HG02798 (cell line): ENCODE results near the gene MYO18B.
"Not testable (repeated sequence)": the region's sequence is repeated elsewhere in the genome, so short reads cannot be mapped to it uniquely, and the experiment has no call there.

Experiments
- ATAC-seq: cut with Tn5 transposase; IDR thresholded peaks from one replicate; pipeline ENCODE4 v1.9.1; 2021; ENCODE audit warnings: mild to moderate bottlenecking; ENCODE audit not compliant: unreplicated experiment, poor library complexity

Gene MYO18B, protein sequence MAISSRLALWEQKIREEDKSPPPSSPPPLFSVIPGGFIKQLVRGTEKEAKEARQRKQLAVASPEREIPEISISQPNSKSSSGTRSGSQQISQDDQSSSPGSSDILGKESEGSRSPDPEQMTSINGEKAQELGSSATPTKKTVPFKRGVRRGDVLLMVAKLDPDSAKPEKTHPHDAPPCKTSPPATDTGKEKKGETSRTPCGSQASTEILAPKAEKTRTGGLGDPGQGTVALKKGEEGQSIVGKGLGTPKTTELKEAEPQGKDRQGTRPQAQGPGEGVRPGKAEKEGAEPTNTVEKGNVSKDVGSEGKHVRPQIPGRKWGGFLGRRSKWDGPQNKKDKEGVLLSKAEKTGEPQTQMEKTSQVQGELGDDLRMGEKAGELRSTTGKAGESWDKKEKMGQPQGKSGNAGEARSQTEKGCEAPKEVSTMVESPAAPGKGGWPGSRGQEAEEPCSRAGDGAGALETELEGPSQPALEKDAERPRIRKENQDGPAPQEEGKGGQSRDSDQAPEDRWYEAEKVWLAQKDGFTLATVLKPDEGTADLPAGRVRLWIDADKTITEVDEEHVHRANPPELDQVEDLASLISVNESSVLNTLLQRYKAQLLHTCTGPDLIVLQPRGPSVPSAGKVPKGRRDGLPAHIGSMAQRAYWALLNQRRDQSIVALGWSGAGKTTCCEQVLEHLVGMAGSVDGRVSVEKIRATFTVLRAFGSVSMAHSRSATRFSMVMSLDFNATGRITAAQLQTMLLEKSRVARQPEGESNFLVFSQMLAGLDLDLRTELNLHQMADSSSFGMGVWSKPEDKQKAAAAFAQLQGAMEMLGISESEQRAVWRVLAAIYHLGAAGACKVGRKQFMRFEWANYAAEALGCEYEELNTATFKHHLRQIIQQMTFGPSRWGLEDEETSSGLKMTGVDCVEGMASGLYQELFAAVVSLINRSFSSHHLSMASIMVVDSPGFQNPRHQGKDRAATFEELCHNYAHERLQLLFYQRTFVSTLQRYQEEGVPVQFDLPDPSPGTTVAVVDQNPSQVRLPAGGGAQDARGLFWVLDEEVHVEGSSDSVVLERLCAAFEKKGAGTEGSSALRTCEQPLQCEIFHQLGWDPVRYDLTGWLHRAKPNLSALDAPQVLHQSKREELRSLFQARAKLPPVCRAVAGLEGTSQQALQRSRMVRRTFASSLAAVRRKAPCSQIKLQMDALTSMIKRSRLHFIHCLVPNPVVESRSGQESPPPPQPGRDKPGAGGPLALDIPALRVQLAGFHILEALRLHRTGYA (N-terminal part only)

DNA sequence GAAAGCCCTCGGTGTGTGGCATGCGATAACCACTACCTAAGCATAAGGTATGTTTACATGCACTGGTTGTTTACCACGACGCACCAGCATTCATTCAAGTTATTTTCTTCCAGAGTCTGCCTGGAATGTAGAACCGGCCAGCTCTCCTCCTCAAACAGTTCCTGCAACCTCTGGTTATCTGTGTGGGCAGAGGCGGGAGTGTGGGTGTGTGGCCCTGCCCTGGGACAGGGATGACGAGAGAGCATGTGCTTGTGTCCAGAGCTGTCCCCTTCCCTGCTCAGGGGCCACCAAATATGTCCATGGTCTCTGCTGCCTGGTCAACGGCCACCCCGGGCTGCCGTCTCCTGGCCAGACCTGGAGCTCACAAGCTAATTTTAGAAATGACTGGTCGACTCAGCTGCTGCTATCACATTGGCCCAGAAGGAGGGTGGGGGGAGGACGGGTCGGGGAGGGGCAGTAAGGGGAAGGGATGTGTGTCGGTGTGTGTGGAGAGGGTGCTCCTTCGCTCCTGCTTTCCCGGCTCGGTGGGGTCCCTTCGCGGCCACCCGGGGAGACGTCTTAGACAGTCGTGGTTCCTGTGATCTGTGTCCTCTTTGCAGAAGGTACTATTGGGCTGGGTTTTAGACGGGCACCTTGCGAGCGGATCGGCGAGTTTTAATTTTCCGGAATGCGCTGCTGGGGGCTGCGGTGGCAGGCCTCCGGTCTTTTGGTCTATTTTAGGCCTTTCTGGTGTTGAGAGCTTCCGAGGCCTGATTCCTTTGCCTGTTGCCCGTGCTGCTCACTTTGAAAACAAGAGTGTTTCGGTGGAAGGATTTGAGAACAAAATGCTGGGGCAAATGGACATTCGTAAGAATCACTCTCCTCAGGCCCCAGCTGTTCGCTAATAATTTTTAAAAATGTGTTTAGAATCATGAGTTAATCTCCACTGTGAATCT, at the start of gene MYO18B:
Gene MYO18B, plus strand, starts transcription at position 497 of the 935 bp plus-strand sequence. CDS start 18,905 bp downstream, outside the sequence.
- no peak for ATAC-seq

DNA sequence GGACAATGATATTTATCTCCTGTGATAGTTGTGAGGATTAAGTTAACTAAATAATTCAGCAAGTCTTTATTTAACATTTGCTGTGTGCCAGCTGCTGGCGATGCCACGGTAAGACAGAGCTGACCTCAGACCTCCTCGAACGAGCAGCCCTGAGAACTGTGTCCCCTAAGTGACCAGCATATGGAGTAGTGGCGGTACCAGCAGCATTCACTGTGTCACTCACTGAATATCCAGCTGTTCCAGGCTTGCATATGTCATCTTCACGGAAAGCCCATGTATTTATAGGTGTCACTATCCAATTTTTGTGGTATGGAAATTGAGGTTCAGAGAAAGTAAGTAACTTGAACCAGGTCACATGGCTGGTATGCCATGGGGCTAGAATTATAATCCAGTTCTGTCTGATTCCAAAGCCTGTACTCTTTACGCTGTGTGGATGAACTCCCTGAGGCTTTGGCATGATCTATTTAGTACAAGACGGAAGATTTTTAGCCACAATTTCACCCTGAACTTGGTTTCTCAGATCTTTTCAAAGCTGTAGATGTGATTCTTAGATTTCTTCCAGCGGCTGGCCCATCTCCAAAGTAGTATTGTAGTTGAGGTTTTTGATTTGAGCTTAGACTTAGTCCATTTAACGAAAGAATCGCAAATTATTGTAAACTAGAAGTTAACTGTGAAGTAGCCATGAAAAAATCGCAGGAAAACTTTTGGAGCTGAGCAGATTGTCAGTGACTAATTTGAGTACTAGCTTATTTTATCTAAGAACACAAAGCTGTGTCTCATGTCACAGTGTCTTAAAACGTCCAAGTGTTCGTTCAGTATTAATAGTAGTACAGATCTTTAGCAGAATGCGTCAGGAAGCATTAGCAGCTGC, 49.4 kb upstream of the MYO18B start:
- ATAC-seq, result no peak

DNA sequence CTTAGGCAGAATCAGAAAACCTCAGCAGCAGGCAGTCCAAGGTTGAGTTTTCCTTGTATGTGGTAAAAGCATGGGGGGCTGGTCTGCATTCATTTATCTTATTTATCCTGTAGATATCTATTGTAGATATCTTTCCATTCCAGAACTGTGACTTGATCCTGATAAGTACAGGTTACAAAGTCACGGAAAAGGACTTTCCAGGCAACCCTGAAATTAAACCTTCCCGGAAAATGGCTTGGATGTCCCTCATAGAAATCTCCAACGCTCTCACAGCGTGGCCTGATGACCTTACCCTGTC, 48.8 kb upstream of the MYO18B start:
- no peak for ATAC-seq

DNA sequence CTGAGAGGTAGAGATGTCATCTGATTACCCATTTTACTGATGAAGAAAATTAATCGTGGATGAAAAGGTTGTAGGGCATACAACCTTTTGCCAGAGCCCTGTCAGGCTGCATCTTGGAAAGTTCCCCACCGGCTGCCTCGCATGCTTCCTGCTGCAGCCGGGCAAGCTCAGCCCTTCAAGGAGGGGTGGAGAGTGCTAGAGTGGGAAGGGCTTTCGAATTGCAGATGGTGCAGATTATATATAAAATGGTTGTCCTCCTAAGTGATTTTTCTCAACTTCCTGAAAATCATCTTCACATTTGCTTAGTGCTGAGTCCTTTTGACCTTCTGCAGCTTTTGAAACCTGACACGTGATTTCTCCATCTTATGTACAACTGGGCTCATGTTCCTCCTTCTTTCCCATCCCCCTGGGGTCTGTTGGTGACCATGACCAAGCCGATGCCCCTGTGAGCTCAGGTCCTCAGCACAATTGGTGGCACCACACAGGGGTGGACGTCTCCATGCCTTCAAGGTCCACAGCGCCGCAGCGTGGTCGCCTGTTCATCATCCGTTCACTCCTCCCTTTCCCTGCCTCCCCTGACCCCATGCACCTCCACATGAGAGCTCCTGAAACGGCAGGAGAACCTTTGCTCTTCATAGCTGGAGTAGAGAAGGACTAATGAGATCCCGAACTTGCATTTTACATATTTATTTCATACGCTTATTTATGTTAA, 47.6 kb upstream of the MYO18B start:
- no peak for ATAC-seq

DNA sequence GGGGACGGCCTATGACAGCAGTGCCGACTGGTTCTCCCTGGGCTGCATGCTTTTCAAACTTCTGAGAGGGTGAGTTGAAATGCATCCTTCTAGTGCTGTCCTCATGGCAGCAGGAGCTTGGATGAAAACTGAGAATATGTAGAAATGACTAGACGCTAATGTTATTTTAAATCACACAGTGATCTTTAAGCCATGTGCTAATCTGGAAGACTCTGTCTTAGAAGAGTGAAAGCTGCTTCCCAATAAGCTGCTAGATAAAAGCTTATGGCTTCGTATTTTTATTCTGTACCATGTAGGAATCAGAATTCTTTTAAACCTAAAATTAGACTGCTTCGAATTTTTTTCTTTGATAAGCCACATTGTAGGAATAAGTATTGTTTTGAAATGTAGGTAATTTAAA, 46.8 kb upstream of the MYO18B start:
- ATAC-seq, result no peak

DNA sequence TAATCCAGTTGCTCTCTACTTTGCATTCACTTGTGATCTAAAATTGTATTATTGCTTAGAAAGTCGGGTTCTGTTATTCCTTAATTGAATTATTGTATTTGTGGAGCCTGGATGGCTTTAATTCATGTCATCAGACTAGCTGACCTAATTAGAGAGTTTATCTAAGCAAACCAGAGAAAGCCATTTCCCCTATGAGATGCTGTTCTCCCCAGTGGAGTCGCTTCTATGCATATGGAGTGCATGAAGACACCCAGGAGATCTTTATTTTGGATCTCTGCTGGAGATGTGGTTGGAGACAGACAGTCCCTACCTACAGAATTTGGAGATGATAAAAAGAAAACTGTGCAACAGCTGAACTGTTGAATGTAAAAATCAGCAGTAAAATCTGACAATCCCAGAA, 45.2 kb upstream of the MYO18B start:
- ATAC-seq, result no peak

DNA sequence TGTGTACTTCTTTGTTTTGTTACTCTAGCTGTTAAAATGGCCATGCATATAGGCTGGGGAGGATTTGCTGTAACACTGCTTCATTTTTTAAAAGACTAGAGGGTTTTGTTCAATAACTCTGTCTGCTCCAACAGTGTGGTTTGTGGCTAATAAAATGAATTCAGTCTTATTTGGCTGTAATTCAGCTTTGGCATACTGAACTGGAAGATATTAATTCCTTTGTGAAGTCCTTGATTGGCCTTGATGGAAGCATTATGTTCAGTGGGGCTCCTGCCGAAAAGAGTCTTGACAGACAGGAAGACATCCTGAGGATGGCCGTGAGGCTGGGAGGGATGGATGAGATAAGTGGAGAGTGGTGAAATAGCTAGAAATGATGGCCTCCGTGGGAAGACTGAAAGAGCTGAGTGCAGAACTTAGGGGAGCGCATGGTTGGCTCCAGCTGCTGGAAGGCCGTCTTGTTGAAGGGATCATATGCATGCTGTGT, 44.8 kb upstream of the MYO18B start:
- ATAC-seq, result no peak

DNA sequence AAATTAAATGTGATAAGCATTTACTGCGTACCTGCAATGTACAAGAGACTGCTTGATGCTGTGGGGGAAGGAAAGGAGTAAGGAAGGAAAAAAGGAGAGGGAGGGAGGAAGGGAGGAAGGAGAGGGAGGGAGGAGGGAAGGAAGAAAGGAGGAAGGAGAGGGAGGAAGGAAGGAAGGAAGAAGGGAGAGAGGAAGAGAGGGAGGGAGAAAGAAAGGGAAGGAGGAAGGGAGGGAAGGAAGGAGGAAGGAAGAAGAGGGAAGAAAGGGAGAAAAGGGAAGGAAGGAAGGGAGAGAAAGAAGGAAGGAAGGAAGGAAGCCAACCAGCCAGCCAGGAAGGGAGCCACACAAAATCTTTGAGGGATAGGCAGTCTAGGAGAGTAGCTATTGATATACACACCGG, 44.0 kb upstream of the MYO18B start:
- ATAC-seq, result no peak

DNA sequence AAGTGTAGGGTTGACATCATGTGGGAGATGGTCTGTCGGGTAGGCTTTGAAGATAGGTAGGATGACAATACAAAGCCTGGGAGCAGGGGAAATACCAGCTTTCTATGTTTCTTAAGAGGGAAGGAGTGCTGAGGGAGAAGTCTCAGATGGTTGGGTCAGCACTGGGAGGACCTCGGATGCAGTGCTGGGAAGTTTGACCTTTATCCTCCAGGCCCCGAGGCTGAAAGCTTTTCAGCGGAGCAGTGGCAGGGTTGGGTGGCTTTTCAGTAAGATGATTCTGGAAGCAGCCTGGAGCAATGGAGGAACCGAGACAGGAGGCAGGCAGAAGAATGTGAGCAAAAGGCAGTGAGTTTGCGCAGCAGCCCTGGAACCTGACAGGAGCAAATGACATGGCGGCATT, 43.5 kb upstream of the MYO18B start:
- no peak for ATAC-seq

DNA sequence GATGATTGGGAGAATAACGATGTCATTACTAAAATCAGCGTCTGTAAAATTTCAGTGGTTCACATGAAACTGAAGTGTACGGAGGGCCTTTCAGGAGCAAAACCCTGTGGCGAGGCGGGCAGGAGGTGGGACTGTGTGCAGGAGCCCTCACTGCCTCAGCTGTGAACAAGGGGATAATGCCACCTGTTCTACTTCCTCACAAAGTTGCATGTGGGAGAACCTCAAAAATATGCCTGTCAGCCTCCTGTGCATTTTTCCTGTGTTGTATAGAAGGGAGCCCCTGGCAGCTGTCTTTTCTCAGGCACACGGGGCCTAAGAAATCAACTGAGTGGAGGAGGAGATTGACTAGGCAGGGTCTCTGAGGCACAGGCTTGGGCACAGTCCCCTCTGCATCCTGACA, 43.0 kb upstream of the MYO18B start:
- no peak for ATAC-seq

DNA sequence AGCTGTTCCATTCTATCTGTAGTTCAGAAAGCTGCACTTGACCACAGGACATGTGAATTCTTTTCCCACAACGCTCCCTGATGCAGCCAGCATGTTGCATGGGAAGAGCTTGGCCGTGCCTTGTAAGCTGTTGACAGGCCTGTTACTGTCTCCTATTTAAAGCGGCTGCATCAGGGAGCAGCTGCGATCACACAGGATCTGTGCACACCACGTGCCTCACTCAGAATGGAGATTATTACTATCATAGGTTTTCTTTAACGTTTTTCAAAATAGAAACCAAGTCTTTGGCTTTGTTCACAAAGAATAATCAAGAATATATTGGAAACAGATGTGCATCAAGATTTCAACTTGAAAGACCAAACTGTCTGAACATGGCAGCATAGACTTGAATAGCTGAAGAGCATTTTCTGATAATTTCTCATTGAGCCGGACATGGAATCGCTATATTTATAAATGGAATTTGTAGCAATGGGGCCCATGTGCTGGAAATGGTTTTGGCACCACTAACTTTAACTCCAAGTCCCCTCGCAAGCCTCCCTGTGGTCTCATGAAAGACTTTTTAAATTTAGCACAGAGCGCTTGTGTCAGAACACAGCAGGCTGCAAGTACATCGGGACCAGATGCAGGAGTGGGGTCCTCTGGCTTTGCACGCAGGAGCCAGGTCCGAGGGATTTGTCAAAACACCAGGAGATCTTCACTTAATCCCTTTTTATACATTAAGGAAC, 40.8 kb upstream of the MYO18B start:
- ATAC-seq, result no peak

DNA sequence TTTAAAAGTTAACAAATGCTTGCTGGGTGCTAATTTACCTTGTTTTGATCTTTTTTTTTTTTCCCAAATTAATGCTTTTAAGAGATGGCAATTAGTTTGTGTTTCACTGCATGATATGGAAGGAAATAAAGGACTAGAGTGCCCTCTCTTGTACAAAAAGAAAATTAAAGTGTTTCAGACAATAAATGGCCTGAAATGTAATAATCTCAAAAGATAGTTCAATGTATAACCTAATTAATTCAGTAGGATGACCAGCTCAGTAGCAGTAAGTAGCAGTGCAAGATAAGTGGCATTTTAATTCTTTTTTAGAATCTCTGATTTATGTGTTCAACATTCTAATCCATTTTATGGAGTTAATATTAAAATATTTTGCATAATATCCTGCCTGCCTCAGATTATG, 39.9 kb upstream of the MYO18B start:
- no peak for ATAC-seq

DNA sequence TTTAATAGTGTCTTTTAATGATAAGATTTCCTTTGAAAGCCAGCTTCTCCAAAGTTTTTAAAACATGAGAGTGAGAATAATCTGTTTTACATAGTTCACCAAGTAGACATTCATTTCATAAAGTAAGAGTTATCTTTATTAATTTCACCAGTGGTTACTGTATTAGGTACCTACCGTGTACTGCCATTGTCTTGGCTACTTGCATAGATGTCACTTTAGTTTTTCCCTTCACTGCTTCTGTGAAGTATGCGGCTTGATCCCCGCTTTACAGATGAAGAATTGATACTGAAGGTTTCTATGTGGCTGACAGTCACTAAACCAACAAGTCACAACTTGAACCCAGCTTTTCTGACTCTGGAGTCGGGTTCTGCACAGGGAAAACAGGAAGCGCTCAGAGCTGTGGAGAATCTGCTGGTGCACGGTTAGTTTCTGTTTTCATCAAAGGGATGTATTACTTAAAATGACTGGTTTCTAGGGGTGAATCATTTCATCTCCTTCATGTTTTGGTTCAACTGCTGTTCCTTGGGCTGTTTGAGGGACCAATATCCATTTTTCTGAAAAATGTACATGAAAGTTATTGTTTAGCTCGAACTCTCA, 39.3 kb upstream of the MYO18B start:
- ATAC-seq, result no peak

DNA sequence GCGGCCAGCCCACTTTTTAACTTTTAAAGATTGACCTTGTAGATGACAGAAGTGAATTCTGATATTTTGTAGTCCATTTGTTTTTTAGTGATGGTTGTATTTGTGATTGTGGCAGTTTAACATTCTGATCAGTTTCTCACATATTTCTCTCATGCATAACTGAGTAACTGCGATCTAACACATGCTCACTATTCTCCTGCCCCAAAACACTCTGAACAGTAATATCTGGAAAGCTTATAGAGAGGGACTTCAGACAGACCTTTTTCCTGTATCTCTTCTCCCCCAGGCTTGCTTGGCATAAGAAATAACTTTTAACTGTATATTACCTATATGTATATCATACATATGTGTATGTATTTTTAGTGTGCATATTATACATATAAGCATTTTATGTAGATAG, 37.3 kb upstream of the MYO18B start:
- no peak for ATAC-seq

DNA sequence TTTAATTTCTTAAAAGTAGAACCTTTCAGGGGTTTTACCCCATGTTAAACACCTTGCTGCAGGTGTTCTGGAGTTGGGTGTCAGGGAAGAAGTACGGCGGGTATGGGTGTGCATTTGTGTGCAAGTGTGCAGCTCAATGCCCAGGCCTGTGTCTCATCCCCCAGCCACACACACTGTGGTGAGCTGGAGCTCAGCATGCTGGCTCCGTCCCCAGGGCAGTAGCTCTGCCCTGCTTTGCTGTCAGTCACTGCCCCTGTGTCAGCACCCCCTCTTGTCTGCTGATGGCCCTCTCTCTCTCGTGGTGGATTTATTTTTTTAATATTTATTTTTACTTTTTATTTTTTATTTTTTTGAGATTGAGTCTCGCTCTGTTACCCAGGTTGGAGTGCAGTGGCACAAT, 35.8 kb upstream of the MYO18B start:
- no peak for ATAC-seq

DNA sequence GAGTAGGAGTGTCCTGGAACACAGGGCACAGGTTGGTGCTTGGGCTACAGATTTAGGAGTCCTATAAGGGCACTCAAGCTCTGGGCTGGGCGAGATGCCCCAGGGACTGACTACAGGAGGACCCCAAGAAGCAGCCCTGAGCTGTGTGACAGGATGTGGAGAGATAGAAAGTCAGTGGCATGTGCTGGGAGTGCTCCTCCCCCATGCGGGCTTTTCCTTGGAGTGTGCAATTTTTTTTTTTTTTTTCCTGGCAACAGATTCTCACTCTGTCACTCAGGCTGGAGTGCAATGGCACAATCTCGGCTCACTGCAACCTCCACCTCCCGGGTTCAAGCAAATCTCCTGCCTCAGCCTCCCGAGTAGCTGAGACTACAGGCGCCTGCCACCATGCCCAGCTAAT, 33.6 kb upstream of the MYO18B start:
- not testable (repeated sequence) for ATAC-seq

DNA sequence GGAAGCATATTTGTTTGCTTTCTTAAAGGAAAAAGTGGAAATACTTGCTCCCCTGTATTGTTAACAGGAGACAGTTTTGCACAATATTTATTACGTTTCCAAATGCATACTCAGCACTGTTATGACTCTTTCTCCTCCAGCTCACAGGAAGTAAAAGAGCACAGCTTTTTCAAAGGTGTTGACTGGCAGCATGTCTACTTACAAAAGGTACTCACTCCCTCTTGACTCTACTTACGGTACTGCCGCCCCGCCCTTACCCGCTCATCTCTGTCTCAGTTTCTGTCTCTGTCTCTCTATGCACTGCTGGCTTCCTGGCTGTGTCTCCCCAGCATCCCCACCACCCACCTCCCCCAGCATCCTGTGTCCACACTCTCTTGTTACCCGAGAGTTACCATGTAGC, 32.2 kb upstream of the MYO18B start:
- ATAC-seq, result no peak
